Smooth muscle cell (in vitro differentiated cells): ENCODE results near the gene SLC39A7. TPM values are rescaled to one million over a fixed set of nuclear protein-coding genes. Genes with fewer than 3 reads are reported as not detected.

Source experiments
- DNase-seq: peaks from one replicate; lab custom pipeline; 2025; ENCODE audit not compliant: unreplicated experiment; lab: John Stamatoyannopoulos, UW
- H2AFZ ChIP-seq: fragments of 200-600 bp; sonication (generic); 2 replicates; pipeline ENCODE4 v1.6.0; 2016; ENCODE audit warnings: antibody characterized with exemption, low read depth, mild to moderate bottlenecking
- H3F3A ChIP-seq: fragments of 200-600 bp; sonication (generic); 2 replicates; pipeline ENCODE4 v1.6.0; 2017; ENCODE audit warnings: antibody characterized with exemption, low read depth
- H3K27ac ChIP-seq: fragments of 200-600 bp; sonication (generic); 2 replicates; pipeline ENCODE4 v1.5.1; 2016; ENCODE audit warnings: low read depth, mild to moderate bottlenecking
- H3K27me3 ChIP-seq: fragments of 200-600 bp; sonication (generic); 2 replicates; pipeline ENCODE4 v1.6.1; 2016; ENCODE audit warnings: low read depth, mild to moderate bottlenecking
- H3K36me3 ChIP-seq: fragments of 200-600 bp; sonication (generic); 2 replicates; pipeline ENCODE4 v1.5.1; 2016; ENCODE audit warnings: low read depth
- H3K4me1 ChIP-seq: fragments of 200-600 bp; sonication (generic); 2 replicates; pipeline ENCODE4 v1.5.1; 2016; ENCODE audit warnings: low read depth
- H3K4me2 ChIP-seq: fragments of 200-600 bp; sonication (generic); 2 replicates; pipeline ENCODE4 v1.6.0; 2016; ENCODE audit warnings: mild to moderate bottlenecking
- H3K4me3 ChIP-seq: fragments of 200-600 bp; sonication (generic); 2 replicates; pipeline ENCODE4 v1.5.1; 2016; ENCODE audit warnings: mild to moderate bottlenecking
- H3K79me2 ChIP-seq: fragments of 200-600 bp; sonication (generic); 2 replicates; pipeline ENCODE4 v1.6.0; 2016; ENCODE audit warnings: low read depth, mild to moderate bottlenecking
- H3K9ac ChIP-seq: fragments of 200-600 bp; sonication (generic); 2 replicates; pipeline ENCODE4 v1.6.0; 2016; ENCODE audit warnings: low read depth
- H3K9me3 ChIP-seq: fragments of 200-600 bp; sonication (generic); replicated peaks from 2 replicates; pipeline ENCODE4 v1.5.1; 2016; ENCODE audit warnings: low read depth
- H4K20me1 ChIP-seq: fragments of 200-600 bp; sonication (generic); 2 replicates; pipeline ENCODE4 v1.6.0; 2016; ENCODE audit warnings: low read depth
- CTCF ChIP-seq: fragments of 200-600 bp; sonication (generic); IDR thresholded peaks from 2 replicates; pipeline ENCODE4 v1.5.1; 2017; ENCODE audit warnings: borderline replicate concordance, mild to moderate bottlenecking, antibody characterized with exemption; ENCODE audit not compliant: insufficient read depth, poor library complexity, severe bottlenecking
- WGBS: methylation state at CpG from one replicate; pipeline ENCODE4 v1.1.7; 2016; ENCODE audit warnings: low lambda C conversion rate; 5-methylcytosine and 5-hydroxymethylcytosine counted together
- polyA plus RNA-seq: library from polyadenylated mRNA; unstranded; fragments of >200 nt; fragmentation: Nextera tagmentation; extraction: Ambion mirVana; gene quantifications from 2 replicates; pipeline ENCODE4 v1.2.1, GENCODE V29; 2016
- total RNA-seq: library from RNA; depleted of rRNA; stranded (reverse); fragments of >200 nt; gene quantifications from 2 replicates; pipeline ENCODE4 v1.2.3, GENCODE V29; 2014

The SLC39A7 gene
- total and polyA plus RNA-seq, 2 experiments from 2014 or later = 87.2 to 112 TPM

- 91% methylated on average over 5 of the region's 5 CpGs for WGBS
- Histone ChIP-seq H3K9me3 (no peaks in the 10 kb centered on the region), H3K4me2 (no peak overlapping the region), H3K4me1 (no peaks in the 10 kb centered on the region), H3F3A (no peaks in the 10 kb centered on the region), H2AFZ (no peak overlapping the region), H3K27ac (no peak overlapping the region), H3K36me3 (no peaks in the 10 kb centered on the region), H4K20me1 (no peaks in the 10 kb centered on the region), H3K9ac (no peak overlapping the region), H3K4me3 (no peak overlapping the region), H3K27me3 (peaks cover 12% of the 10 kb centered on the region), H3K79me2 (no peaks in the 10 kb centered on the region)
- TF ChIP-seq CTCF = no peak
- DNase-seq = no peak
These were observed 17.5 kb upstream of the SLC39A7 start for GRCh38 chr6:33183071-33183683.

- Histone ChIP-seq H3F3A (no peaks in the 10 kb centered on the region), H3K36me3 (no peaks in the 10 kb centered on the region), H3K4me2 (no peak overlapping the region), H4K20me1 (no peaks in the 10 kb centered on the region), H3K27ac (no peak overlapping the region), H3K9ac (no peak overlapping the region), H3K9me3 (no peaks in the 10 kb centered on the region), H3K27me3 (peaks cover 16% of the 10 kb centered on the region), H3K4me1 (no peaks in the 10 kb centered on the region), H3K4me3 (no peak overlapping the region), H2AFZ (no peak overlapping the region), H3K79me2 (no peaks in the 10 kb centered on the region)
- DNase-seq = no peak
- TF ChIP-seq CTCF = no peak
- 87% methylated on average over 9 of the region's 9 CpGs for WGBS
These were observed 15.5 kb upstream of the SLC39A7 start for GRCh38 chr6:33185190-33185589.

- no peaks in the 10 kb centered on the region for H3K36me3 ChIP-seq
- H4K20me1 ChIP-seq = no peaks in the 10 kb centered on the region
- no peaks in the 10 kb centered on the region for H3K4me1 ChIP-seq
- no peak overlapping the region for H3K27ac ChIP-seq
- no peak overlapping the region for H3K4me2 ChIP-seq
- 65% methylated on average over 4 of the region's 4 CpGs for WGBS
- no peak for DNase-seq
- H3K79me2 ChIP-seq = no peaks in the 10 kb centered on the region
- H3K9me3 ChIP-seq = no peaks in the 10 kb centered on the region
- H3F3A ChIP-seq = no peaks in the 10 kb centered on the region
- no peak overlapping the region for H3K4me3 ChIP-seq
- H3K27me3 ChIP-seq = peaks cover 22% of the 10 kb centered on the region
- no peak overlapping the region for H3K9ac ChIP-seq
- TF ChIP-seq CTCF = no peak
- H2AFZ ChIP-seq = no peak overlapping the region
These were observed 14.9 kb upstream of the SLC39A7 start for GRCh38 chr6:33185654-33186187.

- Histone ChIP-seq H3K4me2 (no peak overlapping the region), H3K4me1 (peaks cover 9% of the 10 kb centered on the region), H3K9me3 (no peaks in the 10 kb centered on the region), H4K20me1 (no peaks in the 10 kb centered on the region), H3K4me3 (no peak overlapping the region), H3K9ac (no peak overlapping the region), H3K79me2 (no peaks in the 10 kb centered on the region), H2AFZ (no peak overlapping the region), H3K27me3 (peaks cover 42% of the 10 kb centered on the region), H3F3A (peaks cover 4% of the 10 kb centered on the region), H3K36me3 (no peaks in the 10 kb centered on the region), H3K27ac (no peak overlapping the region)
- WGBS = 86% methylated on average over 1 of the region's 1 CpG
- TF ChIP-seq CTCF = no peak
- no peak for DNase-seq
These were observed 12.9 kb upstream of the SLC39A7 start for GRCh38 chr6:33187809-33188208.
